Peyer's patch (tissue), 4 donors: ENCODE measurements around the gene PDXK.

Source experiments
- POLR2A ChIP-seq, 2 donors: fragments of 450-650 bp; IDR thresholded peaks; one replicate each; pipeline ENCODE4 v1.5.1; 2017; ENCODE audit warnings: antibody characterized with exemption in 2 of 2, mild to moderate bottlenecking in 2 of 2, moderate library complexity in 2 of 2
- TF ChIP-seq, protein P1 (sequence below), 6 experiments: fragments of 450-650 bp in 4 of 6; fragments of 200-600 bp in 2 of 6; sonication (generic) in 1 of 6; IDR thresholded peaks; one replicate each; pipeline ENCODE4 v1.5.1; 2017 to 2019; ENCODE audit warnings: antibody characterized with exemption in 6 of 6, mild to moderate bottlenecking in 3 of 6, moderate library complexity in 1 of 6

DNA sequence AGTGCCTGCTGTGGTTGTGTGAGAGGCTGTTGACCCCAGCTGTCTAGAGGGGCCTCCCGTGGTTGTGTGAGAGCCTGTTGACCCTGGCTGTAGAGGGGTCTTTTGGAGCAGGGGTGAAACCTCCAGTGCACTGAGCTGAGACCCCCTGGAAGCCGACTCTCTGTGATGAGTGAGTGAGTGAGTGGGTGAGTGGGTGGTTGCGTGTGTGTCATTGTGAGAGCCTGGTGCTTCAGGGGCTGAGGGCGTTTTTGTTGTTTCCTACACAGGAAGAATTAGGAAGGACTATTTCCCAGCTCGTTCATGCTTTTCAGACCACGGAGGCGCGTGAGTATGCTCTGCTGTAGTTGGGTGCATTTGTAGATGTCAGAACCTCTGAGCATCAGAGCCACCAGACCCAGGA is 73.5 kb downstream of the PDXK start:
- TF ChIP-seq, protein P1, sequence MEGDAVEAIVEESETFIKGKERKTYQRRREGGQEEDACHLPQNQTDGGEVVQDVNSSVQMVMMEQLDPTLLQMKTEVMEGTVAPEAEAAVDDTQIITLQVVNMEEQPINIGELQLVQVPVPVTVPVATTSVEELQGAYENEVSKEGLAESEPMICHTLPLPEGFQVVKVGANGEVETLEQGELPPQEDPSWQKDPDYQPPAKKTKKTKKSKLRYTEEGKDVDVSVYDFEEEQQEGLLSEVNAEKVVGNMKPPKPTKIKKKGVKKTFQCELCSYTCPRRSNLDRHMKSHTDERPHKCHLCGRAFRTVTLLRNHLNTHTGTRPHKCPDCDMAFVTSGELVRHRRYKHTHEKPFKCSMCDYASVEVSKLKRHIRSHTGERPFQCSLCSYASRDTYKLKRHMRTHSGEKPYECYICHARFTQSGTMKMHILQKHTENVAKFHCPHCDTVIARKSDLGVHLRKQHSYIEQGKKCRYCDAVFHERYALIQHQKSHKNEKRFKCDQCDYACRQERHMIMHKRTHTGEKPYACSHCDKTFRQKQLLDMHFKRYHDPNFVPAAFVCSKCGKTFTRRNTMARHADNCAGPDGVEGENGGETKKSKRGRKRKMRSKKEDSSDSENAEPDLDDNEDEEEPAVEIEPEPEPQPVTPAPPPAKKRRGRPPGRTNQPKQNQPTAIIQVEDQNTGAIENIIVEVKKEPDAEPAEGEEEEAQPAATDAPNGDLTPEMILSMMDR (IDR thresholded peaks at IDR 0.05) = no peak
- TF ChIP-seq POLR2A (IDR thresholded peaks at IDR 0.05) = no peak
